NT2/D1 (cell line): Measurements from ENCODE around the gene PCSK6.
"Not testable (repeated sequence)": the region's sequence is repeated elsewhere in the genome, so short reads cannot be mapped to it uniquely, and the experiment has no call there.

Experiments
- DNase-seq: peaks from one replicate; pipeline ENCODE4 v3.0.0-alpha.2; 2011; ENCODE audit warnings: low read depth, low spot score
- H3K27me3 ChIP-seq: 2 replicates; pipeline ENCODE4 v1.6.0; 2011; ENCODE audit warnings: mild to moderate bottlenecking; ENCODE audit not compliant: insufficient read length, insufficient read depth
- H3K36me3 ChIP-seq: 2 replicates; pipeline ENCODE4 v1.6.1; 2011; ENCODE audit warnings: mild to moderate bottlenecking, low read length, mixed read lengths; ENCODE audit not compliant: insufficient read depth, insufficient read length
- H3K4me1 ChIP-seq: 2 replicates; pipeline ENCODE4 v1.5.1; 2011; ENCODE audit not compliant: insufficient read depth, insufficient read length
- H3K4me3 ChIP-seq: 2 replicates; pipeline ENCODE4 v1.5.1; 2011; ENCODE audit warnings: low read depth; ENCODE audit not compliant: insufficient read length
- H3K9ac ChIP-seq: 2 replicates; pipeline ENCODE4 v1.6.0; 2011; ENCODE audit warnings: low read depth; ENCODE audit not compliant: insufficient read length
- H3K9me3 ChIP-seq: 2 replicates; pipeline ENCODE4 v1.5.1; 2011; ENCODE audit warnings: mild to moderate bottlenecking, low read length; ENCODE audit not compliant: insufficient read depth
- SUZ12 ChIP-seq: IDR thresholded peaks from 2 replicates; pipeline ENCODE4 v1.6.1; 2011; ENCODE audit not compliant: insufficient read length, insufficient read depth; ENCODE audit errors: extremely low read depth
- YY1 ChIP-seq: IDR thresholded peaks from 2 replicates; pipeline ENCODE4 v1.6.1; 2011; ENCODE audit not compliant: insufficient read length, insufficient read depth
- ZNF274 ChIP-seq: IDR thresholded peaks from 2 replicates; pipeline ENCODE4 v1.6.1; 2011; ENCODE audit warnings: mild to moderate bottlenecking, low read depth, low read length

The PCSK6 gene

DNA sequence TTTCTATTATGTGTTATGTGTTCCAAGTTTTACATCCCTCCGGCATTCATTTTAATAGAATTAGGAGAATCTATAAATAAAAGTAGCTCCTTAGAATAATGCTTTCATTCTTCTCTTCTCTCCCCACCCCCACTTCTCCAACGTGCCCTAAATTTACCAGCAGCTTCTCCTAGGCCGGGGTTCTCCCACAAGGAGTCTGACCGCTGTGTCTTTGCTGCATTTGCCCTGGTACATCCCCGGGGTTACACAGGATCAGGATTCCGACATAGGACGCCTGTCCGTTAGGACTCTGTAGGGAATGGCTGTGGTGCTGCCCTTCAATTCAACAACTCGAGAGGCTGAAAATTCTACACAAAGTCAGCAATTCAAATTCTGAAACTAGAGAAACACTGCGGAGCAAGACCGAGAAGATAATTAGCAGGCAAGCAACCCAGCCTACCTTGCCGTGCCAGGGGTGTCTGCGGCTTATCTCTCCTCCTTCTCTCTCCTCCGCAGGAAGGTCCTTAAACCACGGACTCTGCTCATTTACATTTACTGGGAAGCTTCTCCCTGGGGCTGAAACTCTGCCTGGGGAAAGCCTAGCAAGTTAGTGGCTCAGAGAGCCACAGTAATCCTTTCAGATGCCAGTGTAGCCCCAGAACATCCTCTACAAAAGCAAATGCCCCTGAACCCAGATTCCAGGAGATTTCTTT is 18.8 kb downstream of the PCSK6 start:
- H3K9ac ChIP-seq: no peak overlapping the region
- H3K27me3 ChIP-seq: no peaks in the 10 kb centered on the region
- DNase-seq: no peak
- no peaks in the 10 kb centered on the region for H3K36me3 ChIP-seq
- H3K4me3 ChIP-seq: no peak overlapping the region
- no peaks in the 10 kb centered on the region; the same call in 1 of the 2 replicates for H3K9me3 ChIP-seq
- H3K4me1 ChIP-seq: peaks cover 3% of the 10 kb centered on the region
- TF ChIP-seq SUZ12 (no peak), ZNF274 (no peak), YY1 (no peak)

GRCh38 chr15:101469520-101470288 is 19.8 kb downstream of the PCSK6 start:
- Histone ChIP-seq H3K9ac (no peak overlapping the region), H3K9me3 (no peaks in the 10 kb centered on the region; the same call in 1 of the 2 replicates), H3K4me3 (no peak overlapping the region), H3K4me1 (peaks cover 1% of the 10 kb centered on the region), H3K36me3 (no peaks in the 10 kb centered on the region), H3K27me3 (no peaks in the 10 kb centered on the region)
- DNase-seq: no peak
- TF ChIP-seq YY1 (no peak), SUZ12 (no peak), ZNF274 (no peak)

GRCh38 chr15:101466188-101466587 is 23.3 kb downstream of the PCSK6 start:
- TF ChIP-seq ZNF274 (no peak), SUZ12 (no peak), YY1 (no peak)
- H3K4me1 ChIP-seq: no peaks in the 10 kb centered on the region
- no peaks in the 10 kb centered on the region for H3K27me3 ChIP-seq
- DNase-seq: no peak
- no peak overlapping the region for H3K9ac ChIP-seq
- no peak overlapping the region for H3K4me3 ChIP-seq
- no peaks in the 10 kb centered on the region; the same call in 1 of the 2 replicates for H3K9me3 ChIP-seq
- no peaks in the 10 kb centered on the region for H3K36me3 ChIP-seq

DNA sequence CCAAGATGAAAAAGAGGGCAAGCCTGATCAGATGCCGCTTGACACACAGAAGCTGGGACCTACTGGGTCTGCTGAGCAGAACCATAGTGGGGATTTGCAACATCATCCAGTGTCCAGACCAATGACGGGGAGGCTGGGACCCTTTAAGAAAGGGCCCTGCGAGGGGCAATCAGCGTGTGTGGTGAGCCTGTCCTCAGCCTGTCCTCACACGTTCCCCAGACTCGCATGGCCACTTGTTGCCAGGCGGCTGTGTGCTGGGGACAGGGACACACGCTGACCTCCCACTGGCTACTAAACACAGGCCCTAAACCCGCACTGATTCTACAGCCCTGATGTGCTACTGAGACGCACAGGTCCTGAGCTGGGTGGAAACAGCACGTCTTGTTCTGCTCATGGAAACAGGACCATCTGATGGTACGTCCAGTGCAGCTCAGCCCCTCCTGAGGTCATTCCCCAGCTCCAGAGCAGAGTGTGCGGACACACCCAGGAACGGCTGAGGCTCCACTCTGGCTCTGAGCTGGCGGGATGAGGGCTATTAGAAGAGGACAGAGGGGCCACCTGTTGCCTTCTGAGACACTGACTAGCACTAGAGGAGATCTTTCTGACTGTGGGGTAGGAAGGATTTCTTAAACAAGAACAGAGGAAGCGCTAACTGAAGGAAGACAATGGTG is 24.4 kb downstream of the PCSK6 start:
- no peaks in the 10 kb centered on the region for H3K36me3 ChIP-seq
- no peak overlapping the region for H3K4me3 ChIP-seq
- no peaks in the 10 kb centered on the region; the same call in 1 of the 2 replicates for H3K9me3 ChIP-seq
- TF ChIP-seq YY1 (no peak), ZNF274 (no peak), SUZ12 (no peak)
- DNase-seq: no peak
- no peaks in the 10 kb centered on the region for H3K27me3 ChIP-seq
- no peak overlapping the region for H3K9ac ChIP-seq
- no peaks in the 10 kb centered on the region for H3K4me1 ChIP-seq

- no peak overlapping the region for H3K4me3 ChIP-seq
- no peaks in the 10 kb centered on the region for H3K27me3 ChIP-seq
- no peak for TF ChIP-seq SUZ12
- no peak for TF ChIP-seq YY1
- H3K4me1 ChIP-seq: no peaks in the 10 kb centered on the region
- no peak for DNase-seq
- H3K36me3 ChIP-seq: no peaks in the 10 kb centered on the region
- no peaks in the 10 kb centered on the region; the same call in 1 of the 2 replicates for H3K9me3 ChIP-seq
- no peak overlapping the region for H3K9ac ChIP-seq
These were observed 25.1 kb downstream of the PCSK6 start for GRCh38 chr15:101464256-101464998.

DNA sequence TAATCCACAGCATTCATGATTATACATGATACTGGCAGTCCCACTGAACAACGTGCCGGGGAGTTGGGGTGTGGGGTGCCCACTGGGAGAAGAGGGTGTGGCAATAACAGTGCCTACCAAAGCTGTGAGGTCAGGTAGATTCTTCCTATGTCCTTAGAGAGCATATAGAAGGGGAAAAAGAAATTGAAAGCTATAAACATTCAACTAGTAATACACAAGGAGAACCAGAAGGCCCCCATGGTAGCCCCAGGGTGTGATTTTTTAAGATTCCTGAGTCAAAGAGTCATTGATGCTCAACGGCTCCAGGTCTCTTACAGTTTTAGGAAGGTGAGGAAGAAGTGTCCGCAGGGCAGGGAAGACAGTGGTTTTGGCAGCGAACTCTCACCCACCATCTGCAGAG is 25.8 kb downstream of the PCSK6 start:
- H3K9me3 ChIP-seq, H3K36me3 ChIP-seq, DNase-seq: not testable (repeated sequence)

GRCh38 chr15:101463270-101463669 is 26.2 kb downstream of the PCSK6 start:
- Histone ChIP-seq H3K9ac (no peak overlapping the region), H3K4me1 (no peaks in the 10 kb centered on the region), H3K27me3 (no peaks in the 10 kb centered on the region), H3K4me3 (no peak overlapping the region), H3K36me3 (no peaks in the 10 kb centered on the region), H3K9me3 (no peaks in the 10 kb centered on the region; the same call in 1 of the 2 replicates)
- TF ChIP-seq YY1: no peak
- no peak for TF ChIP-seq SUZ12
- TF ChIP-seq ZNF274: no peak
- DNase-seq: no peak

More for the DNA sequence above, 25.8 kb downstream of the PCSK6 start:
- H3K4me3 ChIP-seq, H3K4me1 ChIP-seq, H3K9ac ChIP-seq, H3K27me3 ChIP-seq: not testable (repeated sequence)
